SU-DHL-6 (cell line): ENCODE measurements around the gene COL23A1.

Source experiments
- CTCF ChIP-seq: fragments of 200-600 bp; sonication (generic); IDR thresholded peaks from one replicate; pipeline ENCODE4 v1.5.1; 2017; ENCODE audit warnings: antibody characterized with exemption, mild to moderate bottlenecking, low read length, moderate library complexity; ENCODE audit not compliant: insufficient read depth, poor library complexity, severe bottlenecking
- EZH2phosphoT487 ChIP-seq: fragments of 200-600 bp; sonication (generic), shearing (Covaris generic); conservative IDR thresholded peaks from 2 replicates; pipeline ENCODE4 v1.6.1; 2018; ENCODE audit warnings: mild to moderate bottlenecking, antibody characterized with exemption, low read length, moderate library complexity, mixed read lengths

DNA sequence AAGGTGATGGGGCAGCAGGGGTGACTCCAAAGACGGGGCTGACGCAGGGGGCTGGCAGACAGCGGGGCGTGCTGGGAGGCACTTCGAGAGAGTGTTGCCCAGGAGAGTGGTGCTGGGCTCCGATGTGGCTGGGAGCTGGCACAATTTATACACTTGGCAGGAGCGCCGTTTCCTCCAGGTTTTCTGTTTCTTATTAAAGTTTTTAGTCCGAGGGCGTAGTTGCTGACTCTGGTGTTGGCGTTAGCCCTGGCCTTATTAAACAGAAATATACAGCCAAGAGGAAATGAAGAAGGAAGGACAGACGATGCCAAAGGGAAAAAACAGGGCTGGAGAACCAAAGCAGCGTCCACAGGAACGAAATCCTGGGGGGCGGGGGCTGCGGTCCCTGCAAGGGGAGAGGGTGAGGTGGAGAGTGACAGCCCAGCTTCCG lies 218.0 kb downstream of the COL23A1 start:
- TF ChIP-seq CTCF: no peak
- no peak for TF ChIP-seq EZH2phosphoT487
